Stimulated activated CD4-positive, alpha-beta T cell treated with anti-CD3 and anti-CD28 coated beads, Interleukin-15, amount 100 ng/mL, for 48 hours (primary cell): Measurements from ENCODE around the gene UPK3A.
"Not testable (repeated sequence)": the region's sequence is repeated elsewhere in the genome, so short reads cannot be mapped to it uniquely, and the experiment has no call there.

Experiments
- DNase-seq, 2 donors: peaks; one replicate each; pipeline ENCODE4 v3.0.0-alpha.2; 2020; ENCODE audit warnings: low read depth in 2 of 2

Gene UPK3A

GRCh38 chr22:45257941-45258340, 26.8 kb upstream of the UPK3A start:
- DNase-seq, result not testable (repeated sequence)

- DNase-seq, result no peak
Measured at GRCh38 chr22:45259754-45260394, 24.9 kb upstream of the UPK3A start.

- not testable (repeated sequence) for DNase-seq
Measured at GRCh38 chr22:45260395-45260759, 24.4 kb upstream of the UPK3A start.

GRCh38 chr22:45261407-45262088, 23.2 kb upstream of the UPK3A start:
- no peak for DNase-seq

- DNase-seq, result no peak
Measured at GRCh38 chr22:45262195-45262930, 22.4 kb upstream of the UPK3A start.

- no peak for DNase-seq
Measured at GRCh38 chr22:45262931-45263462, 21.8 kb upstream of the UPK3A start.

DNA sequence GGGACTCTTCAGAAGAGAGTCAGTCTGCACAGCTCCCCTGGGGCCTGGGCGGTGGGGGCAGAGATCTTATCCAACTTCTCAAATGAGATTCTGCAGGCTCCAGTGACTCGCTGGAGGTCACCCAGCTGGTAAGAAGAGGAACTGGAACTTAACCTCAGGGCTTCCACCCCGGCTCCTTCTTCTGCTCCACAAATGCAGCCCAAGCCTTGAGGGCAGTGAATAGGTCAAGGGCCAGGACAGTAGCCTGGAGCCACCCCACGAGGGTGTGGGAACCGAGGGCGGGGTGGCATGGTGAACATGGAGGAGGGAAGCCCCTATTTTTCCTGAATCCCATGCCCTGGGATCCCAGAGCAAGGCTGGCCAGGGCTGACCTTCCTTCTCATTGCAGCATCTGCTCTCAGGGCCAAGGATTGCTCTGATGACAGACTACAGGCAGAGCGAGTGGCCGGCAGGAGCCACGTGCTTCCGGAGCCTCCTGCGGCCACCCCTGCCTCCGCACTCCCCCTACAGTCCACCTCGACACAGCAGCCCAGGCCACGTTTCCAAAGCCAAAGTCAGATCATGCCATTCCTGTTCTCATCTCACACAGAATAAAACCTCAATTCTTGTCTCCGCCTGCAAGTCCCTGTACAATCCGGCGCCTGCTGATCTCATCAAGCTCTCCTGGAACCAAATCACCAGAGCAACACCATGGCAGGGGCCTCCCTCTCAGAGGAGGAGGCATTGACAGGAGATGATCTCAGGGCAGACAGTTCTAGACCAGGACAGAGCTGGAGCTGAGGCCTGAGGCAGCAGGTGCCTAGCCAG, 21.1 kb upstream of the UPK3A start:
- DNase-seq, result no peak

- no peak for DNase-seq
Measured at GRCh38 chr22:45265535-45265934, 19.2 kb upstream of the UPK3A start.

GRCh38 chr22:45268167-45268957, 16.4 kb upstream of the UPK3A start:
- no peak for DNase-seq

DNA sequence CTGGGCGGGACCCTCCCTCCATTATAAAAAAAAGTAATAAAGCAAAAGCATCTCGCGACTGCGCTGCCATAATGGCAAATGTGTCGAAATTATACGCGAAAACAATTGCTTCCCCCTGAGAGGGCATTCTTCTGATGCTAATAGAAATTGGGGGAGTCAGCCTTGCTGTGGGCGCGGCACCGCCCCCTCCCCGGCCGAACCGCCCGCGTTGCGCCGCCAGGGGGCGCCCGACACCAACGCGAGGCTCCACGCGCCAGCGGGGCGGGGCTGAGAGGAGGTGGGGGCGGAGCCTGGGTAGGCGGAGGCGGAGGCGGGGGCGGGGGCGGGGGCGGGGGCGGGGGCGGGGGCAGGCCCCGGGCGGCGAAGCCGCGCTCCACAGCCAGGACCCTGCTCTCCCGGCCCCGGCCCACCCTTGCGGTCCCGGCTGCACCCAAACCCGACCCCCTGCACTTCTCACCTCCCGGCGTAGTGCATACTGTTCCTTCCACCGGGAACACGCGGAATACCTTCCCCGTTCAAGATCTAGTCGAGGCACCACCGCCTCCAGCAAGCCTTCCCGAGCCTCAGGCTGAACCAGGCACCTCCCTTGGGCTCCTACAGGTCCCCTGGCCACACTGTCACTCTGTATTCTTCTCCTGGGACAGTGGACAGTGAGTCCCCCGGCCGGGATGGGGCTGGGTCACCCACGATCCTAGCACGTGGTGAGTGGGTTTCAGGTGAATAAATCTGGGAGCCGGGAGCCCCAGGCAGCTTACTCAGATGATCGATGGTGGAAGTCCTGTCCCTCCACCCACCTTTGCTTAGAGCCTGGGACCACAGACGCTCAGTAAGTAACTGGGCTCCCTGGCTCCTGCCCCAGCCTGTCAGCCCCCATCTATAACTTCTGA, 15.5 kb upstream of the UPK3A start:
- DNase-seq, result peak; percentile 48 to 73

GRCh38 chr22:45270095-45271020, 14.4 kb upstream of the UPK3A start:
- no peak for DNase-seq

GRCh38 chr22:45271667-45272201, 13.0 kb upstream of the UPK3A start:
- DNase-seq, result no peak

- no peak for DNase-seq
Measured at GRCh38 chr22:45272498-45272897, 12.3 kb upstream of the UPK3A start.

DNA sequence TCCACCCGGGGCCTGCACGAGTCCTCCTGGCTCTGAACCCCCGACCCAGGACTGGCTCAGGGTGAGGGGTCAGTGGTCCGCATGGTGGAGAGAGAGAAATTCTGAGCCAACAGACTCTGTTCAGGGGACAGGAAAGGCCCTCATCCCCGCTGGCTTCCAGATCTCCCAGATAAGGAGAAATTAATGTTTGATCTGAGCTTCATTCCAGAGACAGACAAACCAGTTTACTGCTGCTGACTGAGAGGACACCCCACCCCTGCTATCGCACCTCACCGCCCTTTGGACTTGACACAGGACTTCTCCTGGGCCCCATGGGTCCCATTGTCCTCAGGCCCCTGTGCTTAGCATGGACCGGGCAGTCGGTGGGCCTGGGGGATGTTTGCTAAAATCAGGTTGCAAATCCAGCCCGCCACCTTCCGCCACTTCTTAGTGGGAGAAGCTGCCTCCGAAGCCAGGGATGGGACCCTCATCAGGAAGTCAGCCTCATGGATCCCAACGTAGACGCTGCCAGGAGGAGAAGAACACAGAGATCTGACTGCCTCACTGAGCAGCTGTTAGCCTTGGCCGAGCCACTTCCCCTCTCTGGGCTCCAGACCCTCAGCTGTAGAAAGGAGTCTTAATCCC, 11.2 kb upstream of the UPK3A start:
- DNase-seq, result no peak

- DNase-seq, result no peak
Measured at GRCh38 chr22:45276507-45277105, 8.1 kb upstream of the UPK3A start.

DNA sequence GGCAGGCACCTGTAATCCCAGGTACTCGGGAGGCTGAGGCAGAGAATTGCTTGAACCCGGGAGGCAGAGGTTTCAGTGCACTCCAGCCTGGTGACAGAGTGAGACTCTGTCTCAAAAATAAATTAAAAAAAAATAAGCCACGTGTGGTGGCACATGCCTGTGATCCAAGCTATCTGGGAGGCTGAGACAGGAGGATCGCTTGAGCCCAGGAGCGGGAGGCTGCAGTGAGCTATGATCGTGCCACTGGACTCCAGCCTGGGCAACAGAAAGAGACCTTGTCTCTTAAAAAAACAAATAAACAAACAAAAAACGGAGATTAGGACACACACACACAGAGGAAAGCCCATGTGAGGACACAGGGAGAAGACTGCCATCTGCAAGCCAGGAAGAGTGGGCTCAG, 7.0 kb upstream of the UPK3A start:
- not testable (repeated sequence) for DNase-seq

GRCh38 chr22:45278125-45278524, 6.6 kb upstream of the UPK3A start:
- DNase-seq, result no peak

DNA sequence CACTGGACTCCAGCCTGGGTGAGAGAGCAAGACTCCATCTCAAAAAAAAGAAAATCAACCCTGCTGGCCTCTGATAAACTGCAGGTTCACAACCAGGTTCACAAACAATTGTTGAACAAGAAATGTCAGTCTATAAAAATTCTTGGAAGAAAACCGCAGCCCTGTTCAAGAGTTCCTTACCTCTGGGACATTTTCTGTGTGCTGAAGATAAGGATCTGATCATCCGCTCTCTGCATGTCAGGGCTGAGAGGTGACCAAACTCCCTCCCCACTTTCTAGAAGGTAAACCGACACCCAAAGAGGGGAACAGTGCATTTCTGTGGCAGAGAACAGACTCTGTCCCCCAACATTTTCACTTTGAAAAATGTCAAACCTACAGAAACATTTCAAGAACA, 4.2 kb upstream of the UPK3A start:
- no peak for DNase-seq
